G401 (cell line): Measurements from ENCODE around the gene C1orf159. TPM values are rescaled to one million over a fixed set of nuclear protein-coding genes. Genes with fewer than 3 reads are reported as not detected.
"Not testable (repeated sequence)": the region's sequence is repeated elsewhere in the genome, so short reads cannot be mapped to it uniquely, and the experiment has no call there.

ENCODE experiments used
- DNase-seq: peaks from one replicate; pipeline ENCODE4 v3.0.0-alpha.2; 2015; ENCODE audit warnings: low spot score
- in situ Hi-C: cut with HindIII; loops from 2 replicates; pipeline ENCODE4 v1.10.0; 2016; ENCODE audit warnings: low sequenced_read_pairs, mixed read lengths
- total RNA-seq: library from RNA; depleted of rRNA; stranded (reverse); fragments of >200 nt; shearing (Covaris generic); gene quantifications from 2 replicates; pipeline ENCODE4 v1.2.3, GENCODE V29; 2014

C1orf159 gene
- total RNA-seq, 1 experiment from 2014 or later, result 17.1 TPM

DNA sequence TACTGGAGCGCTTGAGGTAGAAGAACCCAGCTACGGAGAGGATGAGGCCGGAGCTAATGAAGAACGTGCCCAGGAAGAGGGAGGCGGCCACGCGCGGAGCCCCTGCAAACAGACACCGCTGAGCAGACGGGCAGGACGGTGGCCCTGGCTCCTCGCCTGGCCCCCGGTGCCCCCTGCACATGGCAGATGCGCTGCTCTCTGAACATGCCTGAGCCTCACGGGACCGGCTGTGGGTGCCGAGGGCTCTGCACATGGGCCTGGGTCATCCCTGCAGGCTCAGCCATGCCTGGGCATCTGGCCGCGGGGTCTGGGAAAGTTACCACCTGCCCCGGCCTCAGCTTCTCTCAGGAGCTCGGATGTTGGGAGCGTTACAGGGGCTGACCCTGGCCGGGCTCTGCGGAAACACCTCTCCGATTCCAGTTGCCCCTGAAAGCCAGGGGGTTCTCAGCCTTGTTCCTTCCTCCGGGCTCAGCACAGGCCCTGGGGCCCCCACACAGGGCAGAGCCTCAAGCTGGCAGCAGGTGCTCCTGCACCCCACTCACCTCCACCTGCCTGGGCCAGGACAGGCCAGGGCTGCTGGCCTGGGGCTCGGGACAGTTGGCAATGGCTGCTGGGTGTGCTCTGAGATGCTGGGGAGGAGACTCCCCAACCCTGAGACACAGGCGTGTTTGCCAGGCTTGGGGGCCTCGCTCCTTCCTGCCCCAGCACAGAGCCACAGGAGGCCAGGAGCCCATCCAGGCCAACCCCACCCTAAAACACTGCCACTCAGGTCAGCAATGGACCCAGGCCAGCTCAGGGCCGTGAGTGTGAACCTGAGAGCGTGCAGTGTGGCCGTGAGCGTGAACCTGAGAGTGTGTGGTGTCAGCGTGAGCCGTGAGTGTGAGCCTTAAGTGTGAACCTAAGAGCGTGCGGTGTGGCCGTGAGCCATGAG, 29.7 kb downstream of the C1orf159 start:
- no peak for DNase-seq
- in situ Hi-C loops, result no loop called here

DNA sequence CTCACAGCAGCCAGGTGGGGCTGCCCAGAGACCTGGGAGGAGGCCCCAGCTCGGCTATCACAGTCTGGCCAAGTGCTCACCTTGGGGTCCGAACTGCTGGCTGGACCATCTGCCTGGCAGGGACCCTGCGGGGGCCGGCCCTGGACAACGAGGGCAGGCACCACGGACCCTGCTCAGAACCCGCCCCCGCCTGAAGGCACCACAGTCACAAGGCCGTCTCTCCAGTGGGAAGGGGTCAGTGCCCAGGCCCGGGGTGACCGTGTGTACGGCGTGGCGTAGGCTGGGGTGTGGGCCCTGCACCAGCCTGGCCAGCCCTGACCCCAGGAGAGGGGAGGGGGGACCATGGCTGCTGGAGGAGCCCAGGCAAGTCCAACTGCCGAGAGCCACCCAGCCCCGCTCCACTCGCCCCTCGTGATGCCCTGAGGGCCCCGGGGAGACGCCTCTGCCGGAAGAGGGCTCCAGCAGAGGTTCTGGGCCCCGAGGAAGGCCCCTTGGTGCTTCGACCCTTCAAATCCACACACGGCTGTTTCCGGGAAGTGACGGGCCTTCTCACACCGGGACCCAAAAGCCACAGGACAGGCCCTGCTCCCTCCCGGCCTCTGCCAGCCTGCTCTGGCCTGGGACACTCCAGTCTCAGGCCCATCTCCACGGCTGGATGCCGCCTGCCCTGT, 30.6 kb downstream of the C1orf159 start:
- DNase-seq, result no peak
- in situ Hi-C loops, result no loop called here

DNA sequence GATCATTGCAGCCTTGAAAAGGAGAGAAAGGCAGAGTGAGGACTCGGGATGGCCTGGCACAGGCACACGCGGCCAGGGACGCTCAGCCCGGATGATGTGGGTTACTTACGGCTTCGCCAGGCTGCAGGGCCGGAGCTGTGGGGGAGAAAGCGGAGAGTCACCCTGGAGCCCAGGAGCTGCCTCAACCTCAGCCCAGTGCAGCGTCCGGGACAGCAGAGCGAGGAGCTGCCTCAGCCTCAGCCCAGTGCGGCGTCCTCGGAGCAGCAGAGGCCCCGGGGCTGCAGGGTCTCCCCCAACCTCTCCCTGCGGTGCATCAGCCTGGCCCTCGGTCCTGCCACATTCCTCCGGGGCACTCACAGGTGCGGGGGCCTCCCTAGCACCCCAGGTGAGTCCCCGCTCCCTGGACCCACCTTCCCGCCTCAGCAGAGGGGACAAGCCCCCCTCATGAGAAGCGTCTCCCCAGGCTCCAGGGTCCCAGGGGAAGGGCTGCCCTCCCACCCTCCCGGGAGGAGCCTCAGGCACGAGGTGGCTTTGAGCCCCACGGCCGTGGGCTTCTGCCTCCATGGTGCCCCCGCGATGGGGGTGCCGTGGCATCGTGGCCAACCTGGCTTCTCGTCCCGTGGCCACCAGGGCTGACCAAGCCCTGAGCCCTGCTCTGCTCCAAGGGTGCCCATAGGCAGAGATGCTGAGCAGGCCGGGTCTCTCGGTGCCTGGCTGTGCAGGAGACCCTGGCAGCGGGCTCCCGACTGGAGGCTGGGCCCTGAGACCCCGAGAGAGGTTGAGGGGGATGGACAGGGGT, 31.3 kb downstream of the C1orf159 start:
- DNase-seq, result no peak
- in situ Hi-C loops, result no loop called here

DNA sequence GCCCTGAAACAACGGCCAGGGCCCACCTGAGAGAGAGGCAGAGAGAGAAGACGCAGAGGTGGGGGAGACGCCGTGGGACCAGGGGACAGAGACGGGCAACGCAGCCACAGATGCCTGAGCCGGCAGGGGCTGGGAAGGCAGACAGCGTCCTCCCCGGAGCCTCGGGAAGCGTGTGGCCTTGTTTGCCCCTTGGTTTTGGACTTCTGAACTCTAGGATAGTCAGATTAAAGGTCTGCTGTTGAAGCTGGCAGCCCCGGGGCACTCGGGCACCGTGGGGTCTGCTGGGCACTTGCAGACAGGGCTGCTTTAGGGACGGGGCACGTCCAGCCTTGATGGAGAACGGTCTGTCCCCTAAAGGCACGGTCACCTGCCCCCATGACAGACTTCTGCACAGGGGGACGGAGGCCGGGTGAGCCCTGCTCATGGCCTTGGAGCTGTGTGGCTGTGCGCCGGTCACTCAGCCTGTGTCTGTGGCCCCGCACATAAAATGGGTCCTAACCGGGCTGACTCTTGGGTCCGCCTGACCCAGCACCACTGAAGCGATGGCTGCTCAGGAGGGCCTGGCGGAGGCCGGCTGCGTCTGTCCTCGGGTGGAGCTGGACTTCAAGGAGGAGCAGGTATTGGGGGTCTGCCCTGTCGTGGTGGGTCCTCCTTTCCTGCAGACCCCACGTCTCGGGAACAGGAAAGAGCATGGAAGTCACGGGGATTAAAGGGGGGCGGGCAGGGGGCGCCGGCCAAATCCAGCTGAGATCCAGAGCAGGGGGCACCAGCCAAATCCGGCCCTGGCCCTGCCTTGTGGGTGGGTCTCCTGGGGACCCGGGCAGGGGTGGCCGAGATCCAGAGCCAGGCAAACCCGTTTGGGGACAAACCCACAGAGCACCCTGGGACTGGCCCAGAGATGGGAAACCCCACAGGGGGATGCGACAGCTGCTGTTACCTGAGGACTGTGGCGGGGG, 32.2 kb downstream of the C1orf159 start:
- DNase-seq, result no peak
- in situ Hi-C loops, result no loop called here

DNA sequence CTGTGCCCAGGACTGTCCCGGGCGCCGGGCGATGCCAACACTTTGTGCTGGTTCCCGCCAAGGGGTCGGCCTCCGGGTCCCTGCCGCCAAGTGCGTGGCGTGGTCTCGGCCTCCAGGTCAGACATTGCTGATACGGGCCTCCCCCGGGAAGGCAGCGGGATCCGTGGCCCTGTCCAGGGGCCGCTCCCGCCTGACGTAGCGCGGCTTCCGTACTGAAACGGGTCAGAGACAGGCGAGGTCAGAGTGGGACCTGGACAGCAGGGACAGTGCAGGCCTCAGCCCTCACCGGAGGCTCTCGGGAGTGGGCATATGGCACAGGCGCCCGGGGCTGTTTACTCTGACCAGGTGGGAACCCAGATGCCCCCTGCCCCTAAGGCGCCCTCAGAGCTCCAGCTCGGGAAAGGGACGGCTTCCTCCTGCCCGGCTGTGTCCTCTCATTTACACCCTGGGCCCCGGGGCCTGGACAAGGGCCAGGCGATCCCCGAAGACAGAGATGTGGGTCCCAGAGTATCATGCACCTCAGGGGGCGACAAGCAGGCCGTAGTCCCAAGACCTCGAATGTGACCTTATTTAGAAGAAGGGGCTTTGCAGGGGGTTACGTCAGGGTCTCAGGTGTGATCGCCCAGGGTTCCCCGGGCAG, 33.0 kb downstream of the C1orf159 start:
- in situ Hi-C loops, result no loop called here
- DNase-seq, result no peak

DNA sequence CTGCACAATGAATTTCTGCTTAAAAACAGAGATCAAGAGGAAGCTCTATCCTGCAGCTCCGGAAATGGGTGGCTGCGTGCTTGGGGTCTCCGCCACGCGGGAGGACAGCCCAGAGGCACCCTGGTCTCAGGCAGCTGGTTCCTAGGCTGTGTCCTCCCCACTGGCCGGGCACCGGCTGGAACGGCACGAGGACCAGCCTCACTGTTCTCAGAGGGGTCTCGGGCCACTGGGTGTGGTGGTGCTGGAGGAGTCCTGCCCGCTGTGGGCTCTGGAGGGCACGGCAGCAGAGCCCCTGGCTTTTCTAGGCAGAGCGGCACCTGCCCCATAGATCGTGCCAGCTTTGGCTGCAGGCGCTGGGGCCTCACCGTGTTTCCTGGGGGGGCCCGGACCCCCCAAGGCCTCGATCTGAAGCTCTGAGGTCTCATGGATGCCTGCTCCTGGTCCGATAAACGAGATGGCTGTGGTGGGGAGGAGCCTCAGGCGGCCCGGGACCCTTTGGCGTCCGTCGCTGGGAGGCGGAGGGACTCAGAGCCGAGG, 33.6 kb downstream of the C1orf159 start:
- in situ Hi-C loops, result no loop called here
- DNase-seq, result no peak

DNA sequence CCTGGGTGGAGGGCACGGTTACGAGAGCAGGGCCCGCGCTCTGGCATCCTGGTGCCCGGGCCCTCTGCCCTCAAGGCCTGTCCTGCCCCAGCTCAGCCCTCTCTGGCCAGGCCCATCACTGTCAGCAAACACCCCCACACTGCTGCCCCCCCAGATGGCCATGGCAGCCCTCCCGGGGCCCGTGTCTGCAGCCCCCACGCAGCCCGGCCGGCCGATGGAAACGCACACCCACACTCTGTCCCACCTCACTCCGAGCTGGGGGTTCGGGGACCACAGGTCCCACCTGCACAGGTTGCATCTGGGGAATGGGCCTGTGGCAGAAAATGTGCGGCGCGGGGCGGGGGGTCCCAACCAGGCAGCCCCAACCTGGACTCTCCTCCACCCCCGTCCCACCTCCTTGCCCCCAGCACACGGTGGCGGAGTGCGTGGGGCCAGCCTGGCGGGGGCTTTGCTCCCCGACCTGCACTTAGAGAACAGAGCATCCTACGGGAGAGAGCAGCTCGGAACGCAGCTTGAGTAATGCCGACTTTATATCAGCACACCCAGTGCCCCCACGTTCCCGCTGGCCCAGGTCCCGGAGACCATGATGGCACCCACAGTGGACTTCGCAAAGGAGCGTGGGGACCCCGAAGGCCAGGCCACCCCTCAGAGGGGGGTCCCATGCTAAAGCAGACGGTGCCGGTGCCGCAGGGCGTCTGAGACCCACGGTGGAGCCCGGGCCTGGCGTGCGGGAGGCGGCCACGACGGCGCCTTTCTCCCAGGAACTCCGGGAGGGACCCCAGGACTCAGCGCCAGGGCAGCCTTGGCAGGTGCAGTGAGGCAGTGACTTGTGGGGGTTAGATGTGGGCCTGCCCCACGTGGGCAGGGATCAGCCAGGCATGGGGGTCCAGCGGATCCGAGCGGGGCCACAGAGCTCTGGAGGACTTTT, 34.3 kb downstream of the C1orf159 start:
- no peak for DNase-seq
- in situ Hi-C loops, result no loop called here

DNA sequence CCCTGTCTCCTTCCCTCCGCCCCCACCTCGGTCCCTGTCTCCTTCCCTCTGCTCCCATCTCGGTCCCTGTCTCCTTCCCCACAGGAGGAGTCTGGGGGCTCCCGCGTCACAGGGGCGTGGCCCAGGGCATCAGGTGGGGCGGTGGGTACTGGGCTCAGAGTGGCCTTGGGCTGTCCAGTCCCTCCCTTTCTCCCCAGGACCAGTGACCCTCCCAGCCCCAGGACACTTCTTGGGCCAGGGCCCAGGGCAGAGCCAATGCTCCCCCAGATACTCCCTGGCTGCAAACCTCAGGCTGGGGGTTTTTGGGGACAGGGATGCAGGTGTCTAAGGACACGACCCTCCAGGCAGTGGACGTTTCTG, 35.0 kb downstream of the C1orf159 start:
- DNase-seq, result no peak
- in situ Hi-C loops, result no loop called here

DNA sequence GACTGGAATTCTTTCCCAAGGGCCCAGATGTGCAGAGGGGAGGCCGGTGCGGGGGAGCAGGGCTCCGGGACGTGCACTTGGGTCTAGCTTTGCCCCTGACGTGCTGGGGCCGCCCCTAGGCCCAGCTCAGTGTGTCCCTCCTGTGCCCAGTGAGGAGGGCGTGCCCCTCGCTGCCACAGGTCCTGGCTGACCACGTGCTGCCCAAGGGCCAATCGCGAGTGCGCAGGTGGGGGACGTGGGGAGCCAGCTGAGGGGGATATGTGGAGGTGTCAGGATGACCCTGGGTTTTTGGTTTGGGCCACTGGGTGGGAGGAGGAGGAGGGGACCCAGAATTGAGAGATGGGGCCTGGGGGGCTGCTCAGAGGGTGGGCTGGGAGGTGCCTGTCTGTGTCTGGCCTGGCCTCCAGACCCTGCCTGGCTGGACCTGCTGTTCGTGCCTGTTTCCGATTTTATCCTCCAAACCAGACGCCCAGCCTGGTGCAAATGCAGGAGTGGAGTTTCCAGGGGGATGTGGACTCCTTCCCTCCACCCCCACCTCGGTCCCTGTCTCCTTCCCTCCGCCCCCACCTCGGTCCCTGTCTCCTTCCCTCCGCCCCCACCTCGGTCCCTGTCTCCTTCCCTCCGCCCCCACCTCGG, 35.6 kb downstream of the C1orf159 start:
- peak; percentile 59 for DNase-seq
- in situ Hi-C loops, result no loop called here

DNA sequence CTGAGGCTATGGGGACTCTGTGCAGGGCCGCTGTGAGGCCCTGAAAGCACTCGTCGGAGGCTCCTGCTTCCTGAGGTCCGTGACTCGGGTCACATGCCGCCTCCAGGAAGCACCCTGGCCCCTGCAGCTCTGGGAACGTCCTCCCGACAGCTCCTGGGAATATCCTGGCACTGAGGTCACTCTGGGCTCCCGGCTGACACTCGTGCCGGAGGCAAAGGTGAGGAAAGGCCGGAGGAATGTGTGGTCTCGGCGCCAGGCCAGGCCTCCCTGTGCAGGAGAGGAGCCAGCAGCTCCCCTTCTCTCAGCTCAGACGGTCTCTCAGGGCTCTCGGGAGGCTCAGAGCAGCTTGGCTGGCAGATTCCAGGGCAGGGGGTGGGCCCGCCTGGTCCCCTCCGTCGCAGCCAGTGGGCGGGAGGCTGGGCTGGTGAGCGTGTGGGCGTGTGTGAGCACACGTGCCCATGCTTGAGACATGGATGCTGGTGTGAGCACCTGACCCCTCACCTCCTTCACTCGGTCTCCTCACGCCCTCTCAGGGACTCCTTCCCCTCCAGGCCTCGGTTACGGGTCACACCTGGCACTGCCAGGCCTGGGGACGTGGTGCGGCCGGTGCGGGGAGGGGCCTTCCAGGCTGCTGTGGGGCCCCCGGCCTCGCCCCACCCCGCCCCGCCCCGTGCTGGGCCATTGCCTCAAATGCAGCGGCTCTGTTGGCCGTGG, 36.3 kb downstream of the C1orf159 start:
- DNase-seq, result peak; percentile 66
- in situ Hi-C loops, result no loop called here

DNA sequence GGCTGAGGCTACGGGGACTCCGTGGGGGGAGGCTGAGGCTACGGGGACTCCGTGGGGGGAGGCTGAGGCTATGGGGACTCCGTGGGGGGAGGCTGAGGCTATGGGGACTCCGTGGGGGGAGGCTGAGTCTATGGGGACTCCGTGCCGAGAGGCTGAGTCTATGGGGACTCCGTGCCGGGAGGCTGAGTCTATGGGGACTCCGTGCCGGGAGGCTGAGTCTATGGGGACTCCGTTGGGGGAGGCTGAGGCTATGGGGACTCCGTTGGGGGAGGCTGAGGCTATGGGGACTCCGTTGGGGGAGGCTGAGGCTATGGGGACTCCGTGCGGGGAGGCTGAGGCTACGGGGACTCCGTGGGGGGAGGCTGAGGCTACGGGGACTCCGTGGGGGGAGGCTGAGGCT, 38.5 kb downstream of the C1orf159 start:
- DNase-seq, in situ Hi-C loops: not testable (repeated sequence)

DNA sequence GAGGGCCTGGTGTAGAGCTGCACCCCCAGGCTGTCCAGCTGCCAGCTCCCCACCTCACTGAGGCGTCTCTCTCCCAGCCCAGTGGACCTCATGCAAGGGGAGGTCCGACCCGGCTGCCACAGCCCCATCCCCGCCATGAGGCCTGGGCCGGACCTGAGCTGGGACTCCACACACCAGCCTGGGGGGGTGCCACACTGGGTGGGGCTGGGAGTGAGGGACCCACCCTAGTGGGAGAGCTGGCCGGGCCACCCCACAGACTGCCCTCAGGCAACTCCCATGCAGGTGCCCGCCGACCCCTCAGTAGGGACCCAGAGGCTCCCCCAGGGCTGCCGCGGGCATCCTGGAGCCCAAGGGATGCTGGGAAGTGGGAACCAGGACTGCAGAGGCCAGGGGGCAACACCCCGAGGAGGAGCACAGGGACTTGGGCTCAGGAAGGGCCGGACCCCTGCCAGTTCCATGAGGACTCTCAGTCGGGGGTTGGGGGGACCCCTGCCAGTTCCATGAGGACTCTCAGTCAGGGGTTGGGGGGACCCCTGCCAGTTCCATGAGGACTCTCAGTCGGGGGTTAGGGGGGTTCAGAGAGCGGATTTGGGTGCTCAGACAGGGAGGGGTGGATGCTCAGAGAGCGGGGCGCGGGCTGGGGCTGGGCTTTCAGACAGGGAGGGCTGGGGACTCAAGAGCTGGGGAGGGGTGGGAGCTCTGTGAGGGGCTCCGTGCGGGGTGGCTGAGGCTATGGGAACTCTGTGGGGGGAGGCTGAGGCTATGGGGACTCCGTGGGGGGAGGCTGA, 40.5 kb downstream of the C1orf159 start:
- DNase-seq, result no peak
- in situ Hi-C loops, result no loop called here

DNA sequence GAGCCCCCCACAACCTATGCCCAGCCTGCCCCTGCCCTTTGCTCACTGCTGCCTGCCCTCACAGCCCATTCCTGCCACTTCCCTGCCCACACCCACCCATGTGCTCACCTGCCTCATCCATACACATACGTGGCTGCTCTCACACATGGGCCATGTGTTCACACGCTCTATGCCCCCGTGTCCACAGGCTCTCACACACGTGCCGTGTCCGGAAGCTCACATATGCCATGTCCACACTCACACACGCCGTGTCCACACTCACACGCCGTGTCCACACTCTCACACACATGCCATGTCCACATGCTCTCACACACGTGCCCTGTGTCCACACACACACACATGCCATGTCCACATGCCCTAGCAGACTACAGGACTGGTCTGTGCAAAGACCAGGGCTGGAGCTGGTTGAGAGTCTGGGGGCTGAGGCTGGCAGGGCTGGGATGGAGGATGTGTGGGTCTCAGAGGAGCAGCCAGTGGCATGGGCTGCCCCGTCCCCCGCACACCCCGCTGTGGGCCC, 41.2 kb downstream of the C1orf159 start:
- in situ Hi-C loops, result no loop called here
- DNase-seq, result no peak

DNA sequence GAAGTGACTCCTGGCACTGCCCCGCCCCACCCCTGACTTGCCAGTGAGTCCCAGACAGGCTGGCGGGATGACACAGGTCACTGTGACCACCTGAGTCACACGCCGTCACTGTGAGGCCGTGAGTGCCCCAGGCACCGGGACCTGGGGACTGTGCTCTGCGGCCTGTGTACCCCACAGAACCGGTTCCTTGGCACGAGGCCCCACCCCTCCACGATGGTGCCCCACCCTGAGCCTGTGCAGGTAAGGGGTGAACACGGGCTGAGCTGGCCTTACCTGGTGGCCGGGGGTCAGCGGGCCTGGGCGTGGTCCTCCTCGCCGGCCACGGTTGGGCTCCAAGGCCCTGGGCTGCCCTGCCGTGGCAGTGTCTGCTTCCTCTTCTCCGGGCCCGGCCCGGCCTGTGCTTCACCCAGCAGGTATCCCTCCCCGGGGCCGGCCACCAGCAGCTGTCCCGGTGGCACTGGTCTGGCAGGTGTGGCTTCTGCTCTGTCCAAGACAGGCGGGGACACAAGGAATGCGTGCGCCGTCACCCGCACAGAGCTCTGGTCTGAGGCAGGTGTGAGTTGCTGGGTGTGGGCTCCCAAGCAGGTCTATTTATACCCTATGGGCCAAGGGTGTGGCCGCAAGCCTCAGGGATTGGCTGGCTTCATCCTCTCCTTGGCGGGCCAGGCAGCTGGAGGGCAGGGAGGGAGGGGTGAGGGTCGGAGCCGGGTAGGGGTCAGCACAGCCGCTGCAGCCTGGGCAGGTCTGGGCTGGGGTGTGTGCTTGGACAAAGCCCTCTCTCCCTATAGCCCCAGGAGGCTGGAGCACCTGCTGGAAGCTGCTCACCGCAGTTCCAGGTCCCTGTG, 41.9 kb downstream of the C1orf159 start, which contains the start of gene RNF223:
TSS of gene RNF223 (minus strand) at position 564 of the 845 bp plus-strand sequence. CDS start 1,740 bp downstream, outside the sequence.
- in situ Hi-C loops, result no loop called here
- DNase-seq, result no peak
